ENCODE measurements around the gene RNF208. TPM values are rescaled to one million over a fixed set of nuclear protein-coding genes. Genes with fewer than 3 reads are reported as not detected.

Gene RNF208
- total and polyA plus RNA-seq, 2 of the 4 experiments (the other 2 are of a cell fraction) = 1.2 TPM; not detected in 1

DNA sequence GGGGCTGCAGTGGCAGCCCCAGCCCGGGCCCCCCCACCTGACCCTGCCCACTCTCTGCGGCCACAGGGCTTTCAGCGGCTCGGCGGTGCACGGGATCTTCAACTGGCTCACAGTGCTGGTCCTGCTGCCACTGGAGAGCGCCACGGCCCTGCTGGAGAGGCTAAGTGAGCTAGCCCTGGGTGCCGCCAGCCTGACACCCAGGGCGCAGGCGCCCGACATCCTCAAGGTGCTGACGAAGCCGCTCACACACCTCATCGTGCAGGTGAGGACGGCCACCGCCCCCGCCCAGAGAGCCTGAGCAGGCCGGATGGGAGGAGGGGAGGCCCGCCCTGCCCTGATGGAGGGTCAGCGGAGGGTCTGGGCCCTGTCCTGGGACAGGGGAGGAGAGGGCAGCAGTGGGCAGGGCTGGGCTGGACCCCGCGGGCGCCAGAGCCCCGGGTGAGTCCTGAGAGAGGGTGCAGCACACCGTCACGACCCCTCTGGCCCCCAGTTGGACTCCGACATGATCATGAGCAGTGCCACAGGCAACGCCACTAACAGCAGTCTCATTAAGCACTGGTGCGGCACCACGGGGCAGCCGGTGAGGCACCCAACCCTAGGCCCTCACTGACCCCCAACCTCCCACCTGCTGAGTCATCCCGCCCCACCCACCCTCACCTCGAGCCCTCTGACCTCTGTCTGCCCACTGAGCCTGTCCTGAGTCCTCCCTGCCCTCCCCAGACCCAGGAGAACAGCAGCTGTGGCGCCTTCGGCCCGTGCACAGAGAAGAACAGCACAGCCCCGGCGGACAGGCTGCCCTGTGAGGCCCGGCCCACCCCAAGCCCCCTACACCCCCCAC, 11.3 kb upstream of the RNF208 start:
- Histone ChIP-seq H3K23ac (ENCODE audit: low read depth, low read length) (no peak overlapping the region), H3K18ac (ENCODE audit: low read depth, low read length) (no peak overlapping the region), H2BK20ac (ENCODE audit: low read depth, low read length) (no peak overlapping the region), H2AK9ac (replicated peaks; ENCODE audit: low read depth, low read length, poor library complexity) (no peak overlapping the region), H3K36me3 (ENCODE audit: control insufficient read depth, insufficient read depth, low read length) (no peaks in the 10 kb centered on the region), H3K27ac (ENCODE audit: insufficient read depth, low read length) (no peak overlapping the region), H2BK120ac (ENCODE audit: low read depth, low read length) (no peak overlapping the region), H4K20me1 (ENCODE audit: insufficient read depth, low read length) (peaks cover 5% of the 10 kb centered on the region; the same call in 1 of the 2 replicates), H4K8ac (ENCODE audit: low read depth in 2 of 2, low read length in 2 of 2) (no peak overlapping the region), H2AFZ (replicated peaks; ENCODE audit: low read length, poor library complexity) (no peak overlapping the region), H2BK5ac (ENCODE audit: low read depth, low read length, poor library complexity, severe bottlenecking) (no peak overlapping the region), H4K91ac (ENCODE audit: insufficient read depth, low read depth, low read length) (no peak overlapping the region), H2AK5ac (ENCODE audit: low read depth, low read length) (no peak overlapping the region), H4K5ac (ENCODE audit: low read depth, low read length) (no peak overlapping the region), H3K14ac (replicated peaks; ENCODE audit: low read depth, low read length) (no peak overlapping the region), H3K9me3 (ENCODE audit: control insufficient read depth, insufficient read depth, low read length) (no peaks in the 10 kb centered on the region), H2BK15ac (ENCODE audit: low read depth, low read length) (no peak overlapping the region), H3K79me1 (ENCODE audit: low read depth in 1 of 2, low read length in 2 of 2) (peaks cover 5 to 19% of the 10 kb centered on the region in 2 experiments; a peak in 3 of 4 replicates), H3K4me1 (ENCODE audit: control insufficient read depth, insufficient read depth, low read length) (peaks cover 2% of the 10 kb centered on the region; the same call in 1 of the 2 replicates), H3K9me1 (ENCODE audit: insufficient read depth, low read length) (no peaks in the 10 kb centered on the region), H3K4ac (ENCODE audit: low read depth, low read length) (no peak overlapping the region), H3K56ac (ENCODE audit: extremely low read depth, insufficient read depth, low read length) (no peak overlapping the region), H3K27me3 (ENCODE audit: control insufficient read depth, insufficient read depth, low read length) (peaks cover 1% of the 10 kb centered on the region; the same call in 1 of the 2 replicates), H3K9ac (ENCODE audit: low read depth, low read length) (no peak overlapping the region), H3K4me3 (ENCODE audit: insufficient read depth, low read depth, low read length) (no peak overlapping the region), H3K4me2 (ENCODE audit: low read depth, low read length) (no peak overlapping the region)
- BruUV-seq (replicated peaks) = no TSS peak
- ATAC-seq (ENCODE audit: low read depth) (no peak), DNase-seq (no peak)
- intact Hi-C loops (cut with micrococcal nuclease) (no loop called here), in situ Hi-C loops (cut with MboI; ENCODE audit: low sequenced_read_pairs) (no loop called here), dilution Hi-C loops (cut with HindIII; ENCODE audit: low sequenced_read_pairs, unreplicated experiment) (no loop called here)
- ChIA-PET POLR2A (ENCODE audit: unreplicated experiment) (no interaction called here), CTCF (no interaction called here)
- 78% methylated on average over 17 of the region's 40 CpGs; no CpG with 5 or more reads in 1 of the 2 experiments for WGBS, 2 experiments (ENCODE audit: extremely low coverage in 2 of 2, insufficient read length in 1 of 2)
- TF ChIP-seq FOS (IDR thresholded peaks at IDR 0.05; ENCODE audit: low read depth, low read length) (no peak), BHLHE40 (IDR thresholded peaks at IDR 0.05; ENCODE audit: low read depth, low read length) (no peak), RAD21 (IDR thresholded peaks at IDR 0.05; ENCODE audit: low read length) (no peak), RCOR1 (IDR thresholded peaks at IDR 0.05; ENCODE audit: insufficient replicate concordance, low read length) (no peak), MXI1 (IDR thresholded peaks at IDR 0.05; ENCODE audit: borderline replicate concordance, low read depth, low read length) (no peak), CHD1 (IDR thresholded peaks at IDR 0.05; ENCODE audit: low read depth, low read length) (no peak)
- TF ChIP-seq, protein P1, sequence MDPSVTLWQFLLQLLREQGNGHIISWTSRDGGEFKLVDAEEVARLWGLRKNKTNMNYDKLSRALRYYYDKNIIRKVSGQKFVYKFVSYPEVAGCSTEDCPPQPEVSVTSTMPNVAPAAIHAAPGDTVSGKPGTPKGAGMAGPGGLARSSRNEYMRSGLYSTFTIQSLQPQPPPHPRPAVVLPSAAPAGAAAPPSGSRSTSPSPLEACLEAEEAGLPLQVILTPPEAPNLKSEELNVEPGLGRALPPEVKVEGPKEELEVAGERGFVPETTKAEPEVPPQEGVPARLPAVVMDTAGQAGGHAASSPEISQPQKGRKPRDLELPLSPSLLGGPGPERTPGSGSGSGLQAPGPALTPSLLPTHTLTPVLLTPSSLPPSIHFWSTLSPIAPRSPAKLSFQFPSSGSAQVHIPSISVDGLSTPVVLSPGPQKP (IDR thresholded peaks at IDR 0.05; ENCODE audit: borderline replicate concordance, low read depth, low read length) = no peak
